GM12878 (cell line): ENCODE data around the gene SLC12A5. TPM values are rescaled to one million over a fixed set of nuclear protein-coding genes. Genes with fewer than 3 reads are reported as not detected.

Experiments used
- ATAC-seq: fragments of 200-7000 bp; cut with Tn5 transposase; 3 replicates; pipeline ENCODE4 v1.9.1; 2020; ENCODE audit warnings: mild to moderate bottlenecking, moderate library complexity
- BruUV-seq: library from RNA; stranded (reverse); fragments of 400-500 nt; replicated peaks from 2 replicates; lab custom pipeline; 2021; lab: Mats Ljungman, UMichigan
- CTCF ChIA-PET: fragments of 300-600 bp; sonication (Branson Sonifier 250); formaldehyde crosslinking; extraction: SDS; loops from one replicate; lab custom pipeline; 2021; ENCODE audit warnings: inconsistent platforms; lab: Yijun Ruan, JAX
- POLR2A ChIA-PET: fragments of 350-600 bp; formaldehyde crosslinking; extraction: SDS; loops from one replicate; lab custom pipeline; 2021; ENCODE audit warnings: inconsistent platforms; lab: Charles Lee
- RAD21 ChIA-PET: fragments of 300-600 bp; sonication (Branson Sonifier 250); formaldehyde crosslinking; loops from one replicate; lab custom pipeline; 2023; ENCODE audit warnings: antibody characterized with exemption; ENCODE audit not compliant: unreplicated experiment; lab: Charles Lee
- SMC1A ChIA-PET: fragments of 300-600 bp; sonication (Branson Sonifier 250); formaldehyde crosslinking; loops from one replicate; lab custom pipeline; 2023; ENCODE audit not compliant: unreplicated experiment, uncharacterized antibody; lab: Charles Lee
- DNase-seq: peaks from one replicate; pipeline ENCODE4 v3.0.0-alpha.2; 2011; ENCODE audit warnings: low read depth, low spot score
- FAIRE-seq: peaks from 3 replicates; lab custom pipeline; 2011; peaks lifted over from hg19 to GRCh38; lab: Jason Lieb, UNC
- H2AFZ ChIP-seq: 2 replicates; pipeline ENCODE4 v1.6.0; 2011; ENCODE audit warnings: low read depth, low read length, control low read depth; ENCODE audit not compliant: control insufficient read depth
- H3K27ac ChIP-seq: 2 replicates; pipeline ENCODE4 v1.5.1; 2011; ENCODE audit warnings: control low read depth; ENCODE audit not compliant: control insufficient read depth, insufficient read depth
- H3K27me3 ChIP-seq, 2 experiments: replicated peaks in 1 of 2; 2 replicates each; pipeline versions ENCODE4 v1.6.0 to v1.6.1; 2011; ENCODE audit warnings: low read length in 1 of 2; ENCODE audit not compliant: control insufficient read depth in 2 of 2, insufficient read depth in 2 of 2
- H3K36me3 ChIP-seq, 2 experiments: 2 replicates each; pipeline ENCODE4 v1.5.1; 2011; ENCODE audit warnings: low read length in 1 of 2; ENCODE audit not compliant: control insufficient read depth in 2 of 2, insufficient read depth in 2 of 2
- H3K4me1 ChIP-seq: 2 replicates; pipeline ENCODE4 v1.6.1; 2011; ENCODE audit warnings: mild to moderate bottlenecking, low read length, moderate library complexity, mixed read lengths; ENCODE audit not compliant: control insufficient read depth, insufficient read depth
- H3K4me2 ChIP-seq: 2 replicates; pipeline ENCODE4 v1.6.0; 2011; ENCODE audit warnings: control low read depth; ENCODE audit not compliant: control insufficient read depth, insufficient read depth
- H3K4me3 ChIP-seq: fragments of 200-600 bp; sonication (generic); 2 replicates; pipeline ENCODE4 v1.5.1; 2016
- H3K79me2 ChIP-seq: 2 replicates; pipeline ENCODE4 v1.6.0; 2011; ENCODE audit warnings: low read length; ENCODE audit not compliant: control insufficient read depth, insufficient read depth
- H3K9ac ChIP-seq: 2 replicates; pipeline ENCODE4 v1.8.0; 2011; ENCODE audit warnings: low read length, control low read depth, mixed read lengths; ENCODE audit not compliant: control insufficient read depth, insufficient read depth
- H3K9me3 ChIP-seq: replicated peaks from 3 replicates; pipeline ENCODE4 v1.5.1; 2011; ENCODE audit warnings: mild to moderate bottlenecking, low read length; ENCODE audit not compliant: control insufficient read depth, insufficient read depth
- H4K20me1 ChIP-seq: 2 replicates; pipeline ENCODE4 v1.6.0; 2011; ENCODE audit not compliant: control insufficient read depth, insufficient read depth
- ASH2L ChIP-seq: fragments of 300-600, 200-600 bp; sonication (generic); IDR thresholded peaks from 2 replicates; pipeline ENCODE4 v1.6.1; 2017; ENCODE audit warnings: low read depth, mild to moderate bottlenecking, borderline replicate concordance
- ATF2 ChIP-seq: IDR thresholded peaks from 2 replicates; pipeline ENCODE4 v1.6.1; 2012; ENCODE audit warnings: low read length, inconsistent platforms
- CBX3 ChIP-seq: fragments of 200-600 bp; sonication (generic); IDR thresholded peaks from 2 replicates; pipeline ENCODE4 v1.6.1; 2016; ENCODE audit warnings: low read depth, borderline replicate concordance
- CHD4 ChIP-seq: fragments of 200-600 bp; sonication (generic); IDR thresholded peaks from 2 replicates; pipeline ENCODE4 v1.6.1; 2016; ENCODE audit warnings: mild to moderate bottlenecking
- CREM ChIP-seq: IDR thresholded peaks from 2 replicates; pipeline ENCODE4 v1.6.1; 2014; ENCODE audit warnings: antibody characterized with exemption, low read depth
- CTCF ChIP-seq, 3 experiments: IDR thresholded peaks in 2 of 3; conservative IDR thresholded peaks in 1 of 3; 2 replicates each; pipeline ENCODE4 v1.5.1; 2011; ENCODE audit warnings: low read depth in 3 of 3, low read length in 3 of 3, mild to moderate bottlenecking in 3 of 3, control low read depth in 2 of 3, moderate library complexity in 2 of 3, inconsistent platforms in 1 of 3, mixed read lengths in 1 of 3; ENCODE audit not compliant: control insufficient read depth in 2 of 3, insufficient read depth in 1 of 3; ENCODE audit errors: extremely low read depth in 1 of 3
- ESRRA ChIP-seq: IDR thresholded peaks from 2 replicates; pipeline ENCODE4 v1.6.1; 2012; ENCODE audit warnings: mild to moderate bottlenecking, low read length, improper control_type of control experiment
- FOXK2 ChIP-seq: fragments of 450-650 bp; IDR thresholded peaks from 2 replicates; pipeline ENCODE4 v1.6.1; 2017; ENCODE audit warnings: mild to moderate bottlenecking, moderate library complexity
- IRF4 ChIP-seq: IDR thresholded peaks from 2 replicates; pipeline ENCODE4 v1.6.1; 2011; ENCODE audit warnings: low read depth, low read length
- JUNB ChIP-seq: IDR thresholded peaks from 2 replicates; pipeline ENCODE4 v1.6.1; 2016; ENCODE audit warnings: antibody characterized with exemption, mild to moderate bottlenecking
- KDM1A ChIP-seq: fragments of 200-600 bp; sonication (generic); IDR thresholded peaks from 2 replicates; pipeline ENCODE4 v1.6.1; 2016; ENCODE audit warnings: borderline replicate concordance
- MTA3 ChIP-seq: IDR thresholded peaks from 2 replicates; pipeline ENCODE4 v1.6.1; 2012; ENCODE audit warnings: low read length, inconsistent platforms, borderline replicate concordance
- POLR2AphosphoS5 ChIP-seq: IDR thresholded peaks from 2 replicates; pipeline ENCODE4 v1.6.1; 2011; ENCODE audit warnings: mild to moderate bottlenecking, low read length, inconsistent platforms
- SMARCA5 ChIP-seq: fragments of 450-650 bp; IDR thresholded peaks from 2 replicates; pipeline ENCODE4 v1.6.1; 2017; ENCODE audit warnings: mild to moderate bottlenecking
- SPI1 ChIP-seq: IDR thresholded peaks from 2 replicates; pipeline ENCODE4 v1.6.1; 2011; ENCODE audit warnings: low read depth, mild to moderate bottlenecking, low read length, moderate library complexity, borderline replicate concordance; ENCODE audit not compliant: insufficient read depth
- SREBF2 ChIP-seq: IDR thresholded peaks from 2 replicates; pipeline ENCODE4 v1.6.1; 2012; ENCODE audit warnings: mild to moderate bottlenecking, low read length
- SUPT20H ChIP-seq: IDR thresholded peaks from 2 replicates; pipeline ENCODE4 v1.6.1; 2011; ENCODE audit warnings: low read depth, mild to moderate bottlenecking, low read length, moderate library complexity, borderline replicate concordance; ENCODE audit not compliant: control insufficient read depth
- ZNF24 ChIP-seq: fragments of 450-650 bp; IDR thresholded peaks from 2 replicates; pipeline ENCODE4 v1.6.1; 2017; ENCODE audit warnings: antibody characterized with exemption, mild to moderate bottlenecking
- WGBS: methylation state at CpG from one replicate; pipeline ENCODE4 v1.1.6; 2016; ENCODE audit warnings: low lambda C conversion rate; ENCODE audit not compliant: insufficient replicate concordance, insufficient coverage; ENCODE audit errors: missing lambda C conversion rate; 5-methylcytosine and 5-hydroxymethylcytosine counted together
- in situ Hi-C: fragments of 300-500 bp; cut with MboI; formaldehyde crosslinking; loops from 9 replicates; pipeline ENCODE4 v1.14.3; 2018; ENCODE audit warnings: mixed read lengths
- intact Hi-C: fragments of 100-400 bp; cut with micrococcal nuclease; formaldehyde crosslinking; loops from one replicate; pipeline ENCODE4 v1.14.2; 2022; ENCODE audit not compliant: unreplicated experiment
- polyA plus RNA-seq, 11 experiments: library from polyadenylated mRNA; depleted of rRNA in 4 of 11; unstranded in 6 of 11; stranded (reverse) in 5 of 11; fragments of >200 nt; fragmentation: Nextera tagmentation in 4 of 11; fragmentation: Illumina TruSeq in 1 of 11; extraction: Ambion mirVana in 4 of 11; extraction: Trizol in 1 of 11; gene quantifications; 1 replicate in 1 of 11; 2 replicates in 10 of 11; pipeline versions ENCODE4 v1.2.1 to v1.2.3, GENCODE V29; 2011 to 2016; ENCODE audit warnings: inconsistent platforms in 2 of 11, missing spikeins in 2 of 11, low read depth in 1 of 11
- total RNA-seq, 4 experiments: library from RNA; depleted of rRNA in 3 of 4; stranded (reverse); fragments of >200 nt in 3 of 4; fragmentation: Illumina TruSeq in 1 of 4; extraction: Trizol in 1 of 4; gene quantifications; 2 replicates each; pipeline versions ENCODE4 v1.2.1 to v1.2.3, GENCODE V29; 2013 to 2021

SLC12A5 gene
- total and polyA plus RNA-seq, 10 of the 15 experiments (the other 5 are each of a cell fraction or from before 2014, with no cell fraction given), result 0.26 to 2.7 (median 1.2) TPM

- no peak for ATAC-seq
- Histone ChIP-seq H3K4me3 (no peak overlapping the region), H3K27ac (no peak overlapping the region), H4K20me1 (no peaks in the 10 kb centered on the region; the same call in 1 of the 2 replicates), H3K4me1 (no peaks in the 10 kb centered on the region)
- 30% methylated on average over 6 of the region's 6 CpGs for WGBS
- no TSS peak for BruUV-seq
- TF ChIP-seq ATF2 (no peak), SPI1 (no peak), CHD4 (no peak)
- TF ChIP-seq, all 136 proteins: peak for 0
- SMC1A ChIA-PET, result no interaction called here
- POLR2A ChIA-PET, result no interaction called here
- Histone ChIP-seq H3K27me3 (no peaks in the 10 kb centered on the region; a peak in 1 of 4 replicates), H3K9ac (no peak overlapping the region), H3K79me2 (no peaks in the 10 kb centered on the region), H3K36me3 (no peaks in the 10 kb centered on the region), H3K4me2 (no peak overlapping the region), H3K9me3 (no peaks in the 10 kb centered on the region; the same call in 2 of the 3 replicates), H2AFZ (no peak overlapping the region)
- in situ Hi-C loops (no loop called here), intact Hi-C loops (no loop called here)
- RAD21 ChIA-PET, result no interaction called here
- CTCF ChIA-PET, result no interaction called here
- FAIRE-seq (no peak), DNase-seq (no peak)
Observed at GRCh38 chr20:46054606-46055005, 25.6 kb downstream of the SLC12A5 start.

GRCh38 chr20:46055269-46055668 lies 26.3 kb downstream of the SLC12A5 start:
- no peak overlapping the region for H3K27ac ChIP-seq
- DNase-seq (no peak), ATAC-seq (no peak), FAIRE-seq (no peak)
- in situ Hi-C loops (no loop called here), intact Hi-C loops (no loop called here)
- H3K27me3 ChIP-seq, result no peaks in the 10 kb centered on the region; a peak in 1 of 4 replicates
- no peaks in the 10 kb centered on the region; the same call in 2 of the 3 replicates for H3K9me3 ChIP-seq
- no peak overlapping the region for H3K4me2 ChIP-seq
- H2AFZ ChIP-seq, result no peak overlapping the region
- ChIA-PET RAD21 (no interaction called here), POLR2A (no interaction called here), SMC1A (no interaction called here), CTCF (no interaction called here)
- no peaks in the 10 kb centered on the region for H3K36me3 ChIP-seq
- no TSS peak for BruUV-seq
- no peak overlapping the region for H3K4me3 ChIP-seq
- H3K4me1 ChIP-seq, result no peaks in the 10 kb centered on the region
- no peaks in the 10 kb centered on the region; the same call in 1 of the 2 replicates for H4K20me1 ChIP-seq
- H3K79me2 ChIP-seq, result no peaks in the 10 kb centered on the region
- WGBS, result 0% methylated on average over 1 of the region's 1 CpG
- no peak overlapping the region for H3K9ac ChIP-seq
- no peak for TF ChIP-seq POLR2AphosphoS5
- no peak for TF ChIP-seq SMARCA5
- TF ChIP-seq ZNF24, result no peak
- no peak for TF ChIP-seq IRF4
- TF ChIP-seq ASH2L, result no peak
- TF ChIP-seq CREM, result no peak
- no peak for TF ChIP-seq CBX3
- TF ChIP-seq KDM1A, result no peak
- no peak for TF ChIP-seq SREBF2
- no peak for TF ChIP-seq MTA3
- no peak for TF ChIP-seq JUNB
- no peak for TF ChIP-seq FOXK2
- TF ChIP-seq ESRRA, result no peak
- TF ChIP-seq SUPT20H, result no peak
- no peak for TF ChIP-seq CTCF (IDR thresholded peaks at IDR 0.05 in 2 of 3, conservative IDR thresholded peaks at IDR 0.05 in 1 of 3; ENCODE audit: control insufficient read depth in 2 of 3, extremely low read depth in 1 of 3, insufficient read depth in 1 of 3, low read depth in 3 of 3, low read length in 3 of 3)
